ENCODE results near the gene CLEC4M. TPM values are rescaled to one million over a fixed set of nuclear protein-coding genes. Genes with fewer than 3 reads are reported as not detected.

CLEC4M gene
- total RNA-seq, 1 experiment from 2014 or later, result not detected

DNA sequence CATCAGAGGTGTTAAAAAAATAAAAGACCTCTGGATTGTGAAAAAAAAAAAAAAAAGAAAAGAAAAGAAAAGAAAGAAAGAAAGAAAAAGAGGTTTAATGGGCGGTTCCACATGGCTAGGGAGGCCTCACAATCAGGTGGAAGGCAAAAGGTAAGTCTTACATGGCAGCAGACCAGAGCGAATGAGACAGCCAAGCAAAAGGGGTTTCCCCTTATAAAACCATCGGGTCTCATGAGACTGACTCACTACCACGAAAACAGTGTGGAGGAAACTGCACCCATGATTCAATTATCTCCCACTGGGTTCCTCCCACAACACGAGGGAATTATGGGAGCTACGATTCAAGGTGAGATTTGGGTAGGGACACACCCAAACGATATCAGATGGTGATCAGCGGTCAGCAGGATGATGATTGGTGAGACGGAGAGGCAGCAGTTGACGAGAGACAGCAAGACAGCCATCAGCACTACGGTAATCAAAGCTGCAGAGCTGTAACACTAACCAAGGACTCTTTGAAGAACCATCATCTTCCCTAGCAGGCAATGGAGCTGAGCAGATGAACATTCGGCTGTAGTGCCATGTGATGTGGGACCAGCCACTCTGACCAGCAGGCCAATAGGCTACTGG lies 11.8 kb upstream of the CLEC4M start:
- Histone ChIP-seq H3T11ph (ENCODE audit: low read length) (no peak overlapping the region), H4K8ac (replicated peaks; ENCODE audit: insufficient read length, low read depth, low read length) (no peak overlapping the region), H3K23me2 (ENCODE audit: insufficient read length, low read depth, low read length, poor library complexity, severe bottlenecking) (no peaks in the 10 kb centered on the region), H2BK120ac (ENCODE audit: low read depth, low read length, poor library complexity, severe bottlenecking) (no peak overlapping the region), H4K20me1 (ENCODE audit: control insufficient read depth, insufficient read depth, insufficient read length) (no peaks in the 10 kb centered on the region), H3K9ac (ENCODE audit: extremely low read depth, insufficient read length, low read length) (no peak overlapping the region), H3K23ac (ENCODE audit: insufficient read length, low read depth, low read length) (no peak overlapping the region), H3K14ac (ENCODE audit: insufficient read depth, low read length) (no peak overlapping the region), H3K4me2 (ENCODE audit: insufficient read depth, insufficient read length, low read length) (no peak overlapping the region), H3K18ac (ENCODE audit: insufficient read length, low read depth, low read length) (peak overlapping the region; percentile 11), H3K4ac (ENCODE audit: low read depth, low read length) (no peak overlapping the region), H2BK5ac (ENCODE audit: insufficient read length, low read length) (no peak overlapping the region), H3K4me1 (ENCODE audit: insufficient read depth, low read length) (peaks cover 6% of the 10 kb centered on the region; the same call in 1 of the 2 replicates), H3K79me2 (ENCODE audit: insufficient read depth, low read length) (no peaks in the 10 kb centered on the region), H4K5ac (ENCODE audit: insufficient read length, low read depth, low read length) (no peak overlapping the region), H2BK12ac (ENCODE audit: insufficient read length, low read depth, low read length) (no peak overlapping the region), H2BK15ac (ENCODE audit: low read depth, low read length) (no peak overlapping the region), H2BK20ac (ENCODE audit: low read depth, low read length, poor library complexity, severe bottlenecking) (no peak overlapping the region), H3K27me3 (ENCODE audit: insufficient read depth, low read length) (no peaks in the 10 kb centered on the region), H3K56ac (ENCODE audit: insufficient read length, low read depth, low read length) (no peak overlapping the region), H2AK5ac (ENCODE audit: insufficient read length, low read length) (no peak overlapping the region), H2AFZ (ENCODE audit: low read length) (no peak overlapping the region), H3K79me1 (ENCODE audit: insufficient read depth, low read depth, low read length, poor library complexity, severe bottlenecking) (no peaks in the 10 kb centered on the region), H3K27ac (ENCODE audit: insufficient read length, low read depth, low read length) (no peak overlapping the region), H3K9me3 (ENCODE audit: control insufficient read depth, low read depth, low read length) (no peaks in the 10 kb centered on the region), H4K91ac (ENCODE audit: insufficient read length, low read depth, low read length) (no peak overlapping the region)
- Mint-ChIP-seq H3K9me3 (peaks cover 11 to 32% of the 10 kb centered on the region in 2 experiments), H3K4me1 (peaks cover 25 to 32% of the 10 kb centered on the region in 2 experiments), H3K27me3 (ENCODE audit: low read depth) (peaks cover 16% of the 10 kb centered on the region), H3K4me3 (no peak overlapping the region; a peak in 1 of 5 replicates), H3K27ac (no peak overlapping the region), H3K36me3 (ENCODE audit: insufficient read depth in 1 of 3, low read depth in 3 of 3) (peaks cover 0 to 6% (median 2%) of the 10 kb centered on the region in 3 experiments; a peak in 6 of 7 replicates)
- TF ChIP-seq, protein P1, sequence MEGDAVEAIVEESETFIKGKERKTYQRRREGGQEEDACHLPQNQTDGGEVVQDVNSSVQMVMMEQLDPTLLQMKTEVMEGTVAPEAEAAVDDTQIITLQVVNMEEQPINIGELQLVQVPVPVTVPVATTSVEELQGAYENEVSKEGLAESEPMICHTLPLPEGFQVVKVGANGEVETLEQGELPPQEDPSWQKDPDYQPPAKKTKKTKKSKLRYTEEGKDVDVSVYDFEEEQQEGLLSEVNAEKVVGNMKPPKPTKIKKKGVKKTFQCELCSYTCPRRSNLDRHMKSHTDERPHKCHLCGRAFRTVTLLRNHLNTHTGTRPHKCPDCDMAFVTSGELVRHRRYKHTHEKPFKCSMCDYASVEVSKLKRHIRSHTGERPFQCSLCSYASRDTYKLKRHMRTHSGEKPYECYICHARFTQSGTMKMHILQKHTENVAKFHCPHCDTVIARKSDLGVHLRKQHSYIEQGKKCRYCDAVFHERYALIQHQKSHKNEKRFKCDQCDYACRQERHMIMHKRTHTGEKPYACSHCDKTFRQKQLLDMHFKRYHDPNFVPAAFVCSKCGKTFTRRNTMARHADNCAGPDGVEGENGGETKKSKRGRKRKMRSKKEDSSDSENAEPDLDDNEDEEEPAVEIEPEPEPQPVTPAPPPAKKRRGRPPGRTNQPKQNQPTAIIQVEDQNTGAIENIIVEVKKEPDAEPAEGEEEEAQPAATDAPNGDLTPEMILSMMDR (conservative IDR thresholded peaks at IDR 0.05), result no peak
- WGBS (ENCODE audit: extremely low coverage, insufficient read length, low lambda C conversion rate), result no CpG with 5 or more reads among the region's 12 CpGs
- DNase-seq, result no peak

Data from H9 (cell line).